ENCODE data around the gene ATL1.
A peak's percentile ranks its signal among the peaks of the same experiment; 100 is the strongest.
"Not testable (repeated sequence)": the region's sequence is repeated elsewhere in the genome, so short reads cannot be mapped to it uniquely, and the experiment has no call there.

Gene ATL1

DNA sequence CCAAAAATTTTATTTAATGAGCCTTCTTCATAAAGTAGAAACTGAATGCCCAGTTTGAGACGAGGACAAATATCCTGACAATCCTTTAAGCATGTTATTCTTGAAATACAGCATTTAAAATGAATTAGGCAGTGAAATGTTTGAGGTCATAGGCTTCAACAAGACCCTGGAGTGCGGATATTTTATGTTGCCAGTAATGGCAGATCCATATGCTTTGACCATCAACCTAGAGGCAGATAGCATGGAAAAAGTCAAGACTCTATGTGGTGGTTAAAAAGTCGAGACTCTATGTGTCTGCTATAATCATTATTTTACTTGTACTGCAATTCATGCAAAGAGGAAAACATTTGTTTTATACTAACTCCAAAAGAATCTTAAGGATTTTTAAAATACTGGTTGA is 25.5 kb upstream of the ATL1 start:
- DNase-seq: peak in 1 of 51 donors; percentile 37

DNA sequence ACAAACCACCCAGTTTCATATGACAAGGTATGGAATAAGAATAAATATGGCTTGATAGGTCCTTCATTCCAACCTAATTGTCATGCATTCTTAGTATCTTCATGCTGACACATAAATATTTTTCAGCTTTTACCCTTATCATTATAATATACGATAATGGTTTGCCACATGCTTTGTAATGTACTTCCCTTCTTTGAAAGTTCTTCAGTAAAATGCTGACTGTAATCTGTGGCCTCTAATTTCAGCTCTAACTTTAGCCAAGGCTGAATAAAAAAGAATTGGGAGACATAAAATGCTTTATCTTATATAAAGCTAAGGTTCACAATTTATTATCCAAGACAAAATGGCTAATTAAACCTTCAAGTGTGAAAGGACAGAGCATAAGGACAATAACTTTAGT is 24.9 kb upstream of the ATL1 start:
- DNase-seq: no peak

DNA sequence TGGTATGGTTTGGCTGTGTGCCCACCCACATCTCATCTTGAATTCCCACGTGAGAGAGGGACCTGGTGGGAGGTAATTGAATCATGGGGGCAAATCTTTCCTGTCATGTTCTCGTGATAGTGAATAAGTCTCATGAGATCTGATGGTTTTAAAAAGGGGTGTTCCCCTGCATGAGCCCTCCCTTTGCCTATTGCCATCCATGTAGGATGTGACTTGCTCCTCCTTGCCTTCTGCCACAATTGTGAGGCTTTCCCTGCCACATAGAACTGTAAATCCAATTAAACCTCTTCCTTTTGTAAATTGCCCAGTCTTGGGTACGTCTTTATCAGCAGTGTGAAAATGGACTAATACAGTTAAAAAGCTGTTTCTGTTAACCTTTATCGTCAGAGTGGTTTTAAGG is 21.9 kb upstream of the ATL1 start:
- DNase-seq: not testable (repeated sequence)

DNA sequence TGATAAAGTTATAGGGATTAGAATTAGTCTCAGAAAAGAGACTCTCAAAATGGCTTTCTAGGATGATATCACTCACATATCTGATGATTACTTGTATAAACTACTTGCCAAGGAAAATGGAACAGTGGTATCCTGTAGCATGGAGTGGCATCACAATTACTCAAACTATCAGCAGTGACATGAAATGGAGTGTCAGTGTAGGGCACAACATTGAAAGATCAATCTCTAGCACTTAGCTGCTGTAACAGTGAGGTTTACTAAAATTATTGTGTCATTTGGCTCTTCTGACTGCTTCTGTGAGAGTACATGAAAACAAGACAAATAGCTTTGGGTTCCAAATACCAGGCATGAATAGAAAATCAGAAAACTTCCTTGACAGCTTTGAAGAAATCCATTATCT is 20.9 kb upstream of the ATL1 start:
- no peak for DNase-seq

DNA sequence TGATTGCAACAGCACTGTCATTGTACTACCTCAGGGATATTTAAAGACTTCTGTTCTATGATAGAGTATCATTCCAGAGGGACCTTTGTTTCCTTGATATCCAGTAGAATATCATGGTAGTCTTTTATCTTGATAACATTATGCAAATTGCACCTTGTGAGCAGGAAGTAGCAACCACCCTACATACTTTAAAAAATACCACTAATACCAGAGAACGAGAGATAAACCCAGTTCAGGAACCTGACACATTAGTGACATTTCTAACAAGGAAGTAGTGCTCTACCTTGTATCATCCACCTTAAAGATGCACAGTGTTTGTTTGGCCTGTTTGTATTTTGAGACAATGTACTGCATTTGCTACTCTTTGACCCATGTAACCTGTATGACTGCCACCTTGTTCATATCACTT is 18.8 kb upstream of the ATL1 start:
- DNase-seq: no peak

DNA sequence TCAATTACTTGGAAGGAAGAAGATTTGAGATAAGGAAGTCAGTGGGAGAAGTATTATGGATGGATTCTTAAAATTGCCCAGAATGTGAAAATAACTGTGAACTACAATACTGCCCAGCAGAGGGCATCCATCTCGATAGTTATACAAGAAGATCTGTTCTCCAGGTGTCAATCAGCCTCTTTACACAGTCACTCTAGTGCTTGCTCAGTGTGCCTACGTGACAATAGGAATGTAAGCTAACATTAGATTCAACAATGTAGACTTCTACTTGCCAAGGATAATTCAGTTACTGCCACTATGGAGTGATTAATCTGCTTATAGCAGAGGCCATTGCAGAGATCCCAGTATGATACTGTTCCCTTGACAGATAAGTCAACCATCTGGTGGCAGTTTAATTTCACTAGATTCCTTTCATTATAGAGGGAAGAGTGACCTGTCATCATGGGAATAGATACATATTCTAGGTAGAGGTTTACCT is 17.0 kb upstream of the ATL1 start:
- peak in 5 of 51 donors; percentile 6 to 41 (median 29) for DNase-seq

DNA sequence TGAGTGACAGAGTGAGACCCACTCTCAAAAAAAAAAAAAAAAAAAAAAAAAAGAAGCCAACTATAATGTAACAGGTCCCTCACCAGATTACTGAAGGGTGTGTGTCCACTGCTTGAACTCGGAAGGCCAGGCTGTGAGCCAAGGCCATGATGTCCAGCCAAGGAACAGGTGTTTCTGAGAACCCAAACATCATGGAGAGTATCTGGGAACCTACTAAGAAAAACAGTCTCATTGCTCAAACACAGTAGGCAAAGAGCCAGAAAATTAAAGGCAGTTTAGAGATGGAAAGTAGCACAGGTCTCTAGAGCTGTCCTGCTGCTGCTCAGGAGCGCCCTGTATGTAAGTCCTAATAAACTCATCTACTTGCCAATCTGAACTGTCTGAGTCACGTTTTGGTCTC is 15.0 kb upstream of the ATL1 start:
- no peak for DNase-seq

DNA sequence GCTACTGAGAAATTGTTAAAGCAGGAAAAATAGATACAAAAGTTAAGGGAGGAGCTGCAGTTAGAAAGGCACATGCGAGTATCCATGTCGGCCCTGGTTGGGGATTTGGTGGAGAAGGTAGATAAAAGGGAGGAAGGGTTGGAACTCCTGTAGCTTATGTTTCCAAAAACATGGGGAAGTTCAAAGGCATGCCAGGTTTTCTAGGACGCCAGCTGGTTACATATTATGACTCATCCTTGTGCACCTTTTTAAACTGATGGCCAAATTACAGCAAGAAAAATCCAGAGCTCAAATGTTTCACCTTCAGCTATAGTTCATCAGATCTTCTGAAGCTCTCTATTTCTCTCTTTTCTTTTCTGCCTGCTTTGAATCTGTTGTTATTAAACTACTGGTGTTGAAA is 14.3 kb upstream of the ATL1 start:
- DNase-seq: no peak

DNA sequence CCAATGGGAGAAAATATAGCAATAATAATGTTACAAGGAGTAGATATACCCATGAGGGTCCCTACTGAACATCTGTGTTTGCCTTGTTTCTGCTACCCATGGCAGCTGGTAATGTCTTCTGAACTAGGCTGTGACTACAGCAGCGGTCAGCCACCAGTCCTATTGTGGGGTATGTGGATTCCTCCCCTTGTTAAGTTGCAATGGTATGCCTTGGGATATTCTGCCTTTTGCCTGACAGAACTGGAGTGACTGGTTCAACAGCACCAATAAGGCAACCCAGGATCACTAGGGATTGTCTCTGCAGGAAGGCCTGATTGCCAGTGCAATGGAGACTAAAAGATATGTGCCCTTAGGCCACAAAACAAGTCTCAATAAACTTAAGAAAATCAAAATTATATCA is 9.7 kb upstream of the ATL1 start:
- no peak for DNase-seq

DNA sequence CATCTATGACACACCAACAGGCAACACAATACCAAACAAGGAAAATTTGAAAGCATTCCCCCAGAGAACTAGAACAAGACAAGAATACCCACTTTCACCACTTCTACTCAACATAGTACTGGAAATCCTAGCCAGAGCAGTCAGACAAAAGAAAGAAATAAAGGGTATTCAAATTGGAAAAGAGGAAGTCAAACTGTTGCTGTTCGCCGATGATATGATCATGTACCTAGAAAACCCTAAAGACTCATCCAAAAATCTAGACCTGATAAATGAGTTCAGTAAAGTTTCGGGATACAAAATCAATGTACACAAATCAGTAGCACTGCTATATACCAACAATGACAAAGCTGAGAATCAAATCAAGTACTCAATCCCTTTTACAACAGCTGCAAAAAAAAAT is 8.1 kb upstream of the ATL1 start:
- DNase-seq: no peak

DNA sequence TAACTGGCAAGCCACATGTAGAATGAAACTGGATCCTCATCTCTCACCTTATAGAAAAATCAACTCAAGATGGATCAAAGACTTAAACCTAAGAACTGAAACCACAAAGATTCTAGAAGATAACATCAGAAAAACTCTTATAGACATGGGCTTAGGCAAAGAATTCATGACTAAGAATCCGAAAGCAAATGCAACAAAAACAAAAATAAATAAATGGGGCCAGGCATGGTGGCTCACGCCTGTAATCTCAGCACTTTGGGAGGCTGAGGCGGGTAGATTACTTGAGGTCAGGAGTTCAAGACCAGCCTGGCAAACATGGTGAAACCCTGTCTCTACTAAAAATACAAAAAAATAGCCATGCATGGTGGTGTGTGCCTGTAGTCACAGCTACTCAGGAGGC is 7.1 kb upstream of the ATL1 start:
- not testable (repeated sequence) for DNase-seq

DNA sequence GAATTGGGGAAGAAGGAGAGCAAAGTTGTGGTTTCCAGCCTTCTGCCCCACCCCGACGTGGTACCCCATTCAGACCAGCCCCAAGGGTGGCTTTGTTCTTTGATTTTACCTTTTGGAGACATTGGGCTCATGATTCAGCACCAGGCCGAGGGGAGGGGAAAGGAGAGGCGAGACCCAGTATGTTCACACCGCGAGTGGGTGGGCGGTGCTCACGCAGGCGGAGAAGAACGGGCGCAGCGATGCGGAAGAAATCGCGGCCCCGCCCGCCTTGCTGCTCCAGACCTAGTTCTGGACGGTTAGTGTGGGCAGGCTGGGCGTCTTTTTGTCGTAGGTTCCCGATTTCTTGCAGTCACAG is 963 bp downstream of the ATL1 start:
- DNase-seq: peak in 50 of 51 donors; percentile 22 to 88 (median 72)

DNA sequence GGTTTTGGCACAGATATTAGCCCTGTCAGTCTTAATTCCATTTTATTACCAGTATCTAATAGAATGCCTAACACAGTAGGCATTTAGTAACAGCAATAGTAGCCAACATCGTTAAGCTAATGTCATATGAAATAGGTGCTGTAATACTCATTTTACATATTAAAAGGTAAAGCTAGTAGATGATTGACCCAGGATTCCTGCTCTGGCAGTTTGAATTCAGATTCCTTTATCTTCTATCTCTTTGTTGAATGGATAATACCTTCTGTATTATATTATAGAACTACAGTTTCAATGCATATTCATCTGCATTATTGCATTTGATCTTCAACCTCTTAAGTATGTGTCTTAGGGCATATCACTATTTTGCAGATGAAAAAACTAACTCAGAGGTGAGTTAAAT is 2.9 kb downstream of the ATL1 start:
- DNase-seq: no peak

DNA sequence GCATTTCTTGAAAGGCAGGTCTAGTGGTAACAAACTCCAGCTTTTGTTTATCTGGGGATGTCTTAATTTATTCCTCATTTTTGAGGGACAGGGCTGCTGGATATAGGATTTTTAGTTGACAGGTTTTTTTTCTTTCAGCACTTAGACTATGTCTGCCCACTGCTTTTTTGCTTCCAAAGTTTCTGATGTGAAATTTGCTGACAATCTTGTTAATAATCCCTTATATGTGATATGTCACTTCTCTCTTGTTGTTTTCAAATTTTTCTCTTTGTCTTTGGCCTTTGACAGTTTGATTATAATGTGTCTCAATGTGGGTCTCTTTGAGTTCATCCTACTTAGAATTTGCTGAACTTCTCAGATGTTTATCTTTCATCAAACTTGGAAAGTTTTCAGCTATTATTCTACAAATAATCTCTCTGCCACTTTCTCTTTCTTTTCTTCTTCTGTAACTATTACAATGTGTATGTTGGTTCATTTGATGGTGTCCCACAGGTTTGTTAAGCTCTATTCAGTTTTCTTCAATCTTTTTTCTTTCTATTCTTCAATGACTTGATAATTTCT is 9.8 kb downstream of the ATL1 start:
- no peak for DNase-seq

DNA sequence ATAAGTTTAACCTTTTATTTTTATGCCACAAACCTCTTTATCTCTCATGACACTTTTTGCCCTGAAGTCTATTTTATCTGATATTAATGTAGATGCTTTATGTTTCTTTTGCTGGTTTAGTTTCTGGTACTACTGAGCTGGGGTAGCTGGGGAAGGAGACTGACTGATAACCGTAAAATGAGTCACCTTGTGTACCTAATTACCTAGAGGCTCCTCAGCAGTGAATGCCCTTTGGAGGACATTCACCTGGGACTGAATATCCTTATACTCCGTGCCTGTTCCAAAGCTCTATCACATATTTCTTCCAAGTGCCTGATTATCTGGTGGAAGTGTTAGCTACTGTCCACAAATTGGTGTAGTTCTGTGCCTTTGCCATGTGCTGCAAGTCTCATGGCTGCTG is 13.9 kb downstream of the ATL1 start:
- DNase-seq: no peak

DNA sequence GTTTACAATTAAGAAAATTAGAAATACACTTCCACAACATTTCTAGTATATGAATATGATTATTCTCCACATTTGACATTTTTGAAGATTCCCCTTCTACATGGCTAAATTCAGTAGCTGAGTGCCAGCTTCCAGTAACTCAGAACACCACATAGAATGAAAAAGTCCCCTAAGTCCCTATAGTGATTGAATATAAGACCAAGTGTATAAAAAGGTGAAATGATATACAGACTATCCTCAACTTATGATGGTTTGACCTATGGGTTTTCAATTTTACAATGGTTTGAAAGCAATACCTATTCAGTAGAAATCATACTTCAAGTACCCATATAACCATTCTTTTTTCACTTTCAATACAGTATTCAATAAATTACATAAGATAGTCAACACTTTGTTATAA is 15.8 kb downstream of the ATL1 start:
- DNase-seq: no peak

DNA sequence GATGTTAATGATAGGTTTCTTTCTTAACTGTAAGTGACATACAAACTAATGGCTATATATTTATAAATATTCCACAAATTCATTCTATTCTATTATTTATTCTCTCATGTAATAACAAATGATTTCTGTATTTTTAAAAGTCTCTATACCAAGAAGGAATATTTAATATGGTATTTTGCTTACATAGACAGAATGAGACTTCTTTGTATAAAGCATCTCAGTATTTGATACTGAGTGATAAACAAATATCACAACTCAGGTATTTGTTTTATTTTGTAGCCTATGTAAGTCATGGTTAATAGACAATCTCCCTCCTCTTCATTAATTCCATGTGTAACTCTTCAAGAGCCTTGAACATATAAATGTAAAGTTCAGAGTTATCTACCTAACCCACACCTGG is 18.0 kb downstream of the ATL1 start:
- DNase-seq: no peak

DNA sequence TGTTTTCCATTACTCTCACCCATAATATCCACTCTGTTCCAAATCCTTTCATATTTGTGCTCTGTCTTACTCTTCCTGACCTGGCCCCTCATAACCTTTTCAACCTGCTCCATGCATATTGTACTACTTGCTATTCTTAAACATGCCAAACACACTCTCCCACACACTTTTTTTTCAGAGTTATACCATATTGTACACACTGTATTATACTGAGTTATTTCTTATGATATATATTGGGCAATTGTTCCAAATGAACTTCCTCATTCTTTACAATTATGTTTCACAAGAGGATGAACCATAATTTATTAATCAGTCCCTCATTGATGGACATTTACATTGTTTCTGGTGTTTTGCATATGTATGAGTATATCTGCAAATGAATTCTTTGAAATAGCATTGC is 18.5 kb downstream of the ATL1 start:
- no peak for DNase-seq

DNA sequence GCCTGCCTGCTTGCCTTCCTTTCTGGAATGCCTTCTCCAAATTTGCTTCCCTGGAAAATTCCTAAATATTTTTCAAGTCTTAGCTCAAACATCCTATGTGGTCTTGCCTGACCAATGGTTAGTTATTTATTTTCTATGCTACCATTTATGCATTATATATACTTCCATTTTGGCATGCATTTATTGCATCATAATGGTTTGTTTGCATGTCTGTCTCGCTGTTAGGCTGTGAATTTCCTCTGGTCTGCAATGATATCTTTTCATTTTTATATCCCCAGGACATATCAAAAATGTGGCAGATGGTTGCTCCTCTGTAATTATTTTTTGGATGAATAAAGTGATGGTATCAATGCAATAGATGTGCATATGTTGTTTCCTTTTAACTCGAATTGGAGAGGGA is 30.5 kb downstream of the ATL1 start:
- no peak for DNase-seq

DNA sequence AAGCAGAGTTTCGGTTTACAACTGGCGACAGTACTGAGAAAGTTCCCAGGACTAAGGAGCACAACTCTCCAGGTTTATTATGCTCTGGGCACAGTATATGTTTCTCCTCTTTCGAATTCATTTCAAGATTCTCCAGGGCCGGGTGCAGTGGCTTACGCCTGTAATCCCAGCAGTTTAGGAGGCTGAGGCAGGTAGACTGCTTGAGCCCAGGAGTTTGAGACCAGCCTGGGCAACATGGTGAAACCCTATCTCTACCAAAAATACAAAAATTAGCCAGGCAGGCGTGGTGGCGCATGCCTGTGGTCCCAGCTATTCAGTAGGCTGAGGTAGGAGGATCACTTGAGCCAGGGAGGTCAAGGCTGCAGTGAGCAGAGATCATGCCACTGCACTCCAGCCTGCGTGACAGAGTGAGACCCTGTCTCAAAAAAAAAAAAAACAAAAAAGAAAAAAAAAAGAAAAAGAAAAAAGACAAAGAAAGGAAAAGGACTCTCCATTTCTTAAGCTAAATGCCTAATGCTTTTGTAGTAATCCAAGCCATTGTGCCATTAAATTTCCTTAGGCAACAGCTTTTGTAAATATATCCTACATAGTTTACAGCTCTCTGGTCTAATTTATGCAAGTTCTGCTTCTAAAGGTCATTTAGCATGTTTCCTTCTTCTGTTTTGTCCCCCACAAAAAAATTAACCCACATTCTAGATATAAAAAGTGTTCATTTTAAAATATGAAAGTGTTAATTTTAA is 34.8 kb downstream of the ATL1 start:
- no peak for DNase-seq

DNA sequence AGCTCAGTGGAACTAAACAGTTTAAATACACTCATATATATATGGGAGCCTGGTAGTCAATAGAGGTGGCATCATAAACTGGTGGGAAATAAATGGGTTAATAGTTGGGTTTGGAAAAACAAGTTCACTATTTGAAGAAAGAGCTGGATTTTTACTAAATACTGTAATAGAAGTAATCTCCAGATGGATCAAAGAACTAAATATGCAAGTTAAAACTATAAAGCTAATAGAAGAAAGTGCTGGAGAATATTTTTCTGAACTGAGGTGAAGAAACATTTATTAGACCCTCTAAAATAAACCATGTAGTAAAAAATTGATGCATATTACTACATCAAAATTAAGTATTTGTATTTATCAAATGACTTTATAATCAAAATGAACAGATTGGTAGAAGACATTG is 38.8 kb downstream of the ATL1 start:
- no peak for DNase-seq

DNA sequence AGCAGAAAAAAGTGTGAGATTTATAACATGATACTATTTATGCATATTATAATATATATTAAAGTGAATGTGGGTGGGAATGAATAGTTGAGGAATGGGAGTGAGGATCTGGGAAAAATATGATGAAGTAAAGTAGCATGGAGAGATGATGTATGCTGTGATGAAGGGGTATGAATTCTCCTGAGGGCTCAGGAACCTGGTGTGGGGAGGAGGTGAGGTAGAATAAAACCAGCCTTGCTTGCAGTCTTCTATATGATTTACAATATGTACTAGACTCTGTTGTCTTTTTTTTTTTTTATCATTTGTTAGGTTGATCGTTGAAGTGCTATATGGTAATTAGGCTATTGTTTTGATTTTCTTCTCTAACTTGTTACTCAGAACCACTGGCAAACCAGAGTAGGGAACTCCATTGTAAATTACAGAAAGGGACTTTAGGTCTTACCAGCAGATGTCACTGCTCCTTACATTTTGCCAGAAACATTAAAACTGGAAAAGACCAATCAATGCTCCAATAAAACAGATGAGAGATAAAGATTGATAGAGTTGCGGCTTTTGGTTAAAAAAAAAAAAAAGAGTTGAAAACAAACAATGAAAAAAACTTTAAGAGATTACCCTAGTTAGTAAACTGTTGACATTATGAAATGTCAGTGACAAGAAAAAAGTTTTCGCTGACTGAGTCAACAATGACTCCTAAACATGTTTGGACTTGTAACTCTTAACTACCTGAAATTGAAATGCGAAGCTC is 39.9 kb downstream of the ATL1 start:
- DNase-seq: peak in 3 of 51 donors; percentile 2 to 47 (median 3)

DNA sequence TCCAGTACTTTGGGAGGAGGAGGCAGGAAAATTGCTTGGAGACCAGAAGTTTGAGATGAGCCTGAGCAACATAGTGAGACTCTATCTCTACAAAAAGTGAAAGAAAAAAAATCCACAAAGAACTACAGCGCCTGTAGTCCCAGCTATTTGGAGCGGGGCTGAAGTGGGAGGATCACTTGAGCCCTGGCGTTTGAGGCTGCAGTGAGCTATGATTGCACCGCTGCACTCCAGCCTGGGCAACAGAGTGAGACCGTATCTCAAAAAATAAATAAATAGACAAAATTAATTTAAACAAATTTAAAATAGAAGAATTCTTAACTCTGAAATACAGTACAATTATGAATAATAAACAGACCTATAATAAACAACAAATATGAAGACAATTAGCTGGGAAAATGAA is 40.9 kb downstream of the ATL1 start:
- DNase-seq: peak in 2 of 51 donors; percentile 5 to 7

Data from hypothalamus (tissue), 51 donors.